Colonic mucosa (tissue), 4 donors: Measurements from ENCODE around the gene CDH2. TPM values are rescaled to one million over a fixed set of nuclear protein-coding genes. Genes with fewer than 3 reads are reported as not detected.

Source experiments
- DNase-seq: peaks from one replicate; pipeline ENCODE4 v3.0.0-alpha.2; 2020
- H3K27ac ChIP-seq: fragments of 200-600 bp; one replicate; pipeline ENCODE4 v1.8.0; 2021
- H3K27me3 ChIP-seq: fragments of 200-600 bp; one replicate; pipeline ENCODE4 v1.8.0; 2021
- H3K36me3 ChIP-seq: fragments of 200-600 bp; one replicate; pipeline ENCODE4 v1.8.0; 2021
- H3K4me1 ChIP-seq: fragments of 200-600 bp; one replicate; pipeline ENCODE4 v1.8.0; 2021; ENCODE audit warnings: mild to moderate bottlenecking
- H3K4me3 ChIP-seq: fragments of 200-600 bp; one replicate; pipeline ENCODE4 v1.8.0; 2021
- H3K9ac ChIP-seq, 2 donors: one replicate each; pipeline ENCODE4 v1.7.0; 2013; ENCODE audit warnings: control low read depth in 2 of 2, low read depth in 2 of 2, low read length in 2 of 2
- H3K9me3 ChIP-seq: fragments of 200-600 bp; one replicate; pipeline ENCODE4 v1.8.0; 2021
- intact Hi-C: fragments of 100-400 bp; cut with DNase I; formaldehyde crosslinking; loops from one replicate; pipeline ENCODE4 v1.14.1; 2022
- total RNA-seq, 2 donors: library from RNA; stranded (reverse); fragmentation: NEBNext Ultra II Directional in 1 of 2; extraction: Animal tissue kit (Norgen Biotek cat#: 25700) in 1 of 2; gene quantifications; one replicate each; pipeline ENCODE4 v1.2.1, GENCODE V29; 2021
- TF ChIP-seq, protein P1 (sequence below): fragments of 200-600 bp; IDR thresholded peaks from one replicate; pipeline ENCODE4 v1.8.0; 2022; ENCODE audit warnings: antibody characterized with exemption, mild to moderate bottlenecking
- donor health status: healthy.
- donor health status: DM: no; HTN: no; CAD: no.
- donor health status: DM: no; HTN: no; CAD: no.

CDH2 gene
- total RNA-seq, 2 donors from 2014 or later = 0.84 to 1.4 TPM

DNA sequence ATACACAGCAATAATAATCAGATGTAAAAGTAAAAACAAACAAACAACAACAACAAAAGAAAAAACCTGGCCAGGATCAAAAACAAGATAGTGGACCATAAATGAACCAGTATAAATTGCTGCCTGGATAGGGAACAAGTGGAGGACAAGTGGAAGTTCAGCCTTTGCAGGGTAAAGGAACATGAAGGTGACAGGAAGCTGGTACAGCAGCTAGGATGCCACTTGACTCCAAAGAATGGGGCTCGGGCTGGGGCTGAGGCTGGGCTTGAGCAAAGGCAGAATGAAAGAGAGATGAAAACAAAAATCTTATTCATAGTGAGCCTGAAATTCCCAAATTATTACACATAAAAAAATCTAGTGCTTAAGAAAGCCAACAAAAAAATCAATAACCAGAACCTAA is 146.5 kb downstream of the CDH2 start:
- H3K36me3 ChIP-seq = no peaks in the 10 kb centered on the region
- intact Hi-C loops = no loop called here
- H3K9ac ChIP-seq = no peak overlapping the region
- H3K4me1 ChIP-seq = no peaks in the 10 kb centered on the region
- TF ChIP-seq, protein P1, sequence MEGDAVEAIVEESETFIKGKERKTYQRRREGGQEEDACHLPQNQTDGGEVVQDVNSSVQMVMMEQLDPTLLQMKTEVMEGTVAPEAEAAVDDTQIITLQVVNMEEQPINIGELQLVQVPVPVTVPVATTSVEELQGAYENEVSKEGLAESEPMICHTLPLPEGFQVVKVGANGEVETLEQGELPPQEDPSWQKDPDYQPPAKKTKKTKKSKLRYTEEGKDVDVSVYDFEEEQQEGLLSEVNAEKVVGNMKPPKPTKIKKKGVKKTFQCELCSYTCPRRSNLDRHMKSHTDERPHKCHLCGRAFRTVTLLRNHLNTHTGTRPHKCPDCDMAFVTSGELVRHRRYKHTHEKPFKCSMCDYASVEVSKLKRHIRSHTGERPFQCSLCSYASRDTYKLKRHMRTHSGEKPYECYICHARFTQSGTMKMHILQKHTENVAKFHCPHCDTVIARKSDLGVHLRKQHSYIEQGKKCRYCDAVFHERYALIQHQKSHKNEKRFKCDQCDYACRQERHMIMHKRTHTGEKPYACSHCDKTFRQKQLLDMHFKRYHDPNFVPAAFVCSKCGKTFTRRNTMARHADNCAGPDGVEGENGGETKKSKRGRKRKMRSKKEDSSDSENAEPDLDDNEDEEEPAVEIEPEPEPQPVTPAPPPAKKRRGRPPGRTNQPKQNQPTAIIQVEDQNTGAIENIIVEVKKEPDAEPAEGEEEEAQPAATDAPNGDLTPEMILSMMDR = no peak
- no peaks in the 10 kb centered on the region for H3K9me3 ChIP-seq
- no peak for DNase-seq
- no peak overlapping the region for H3K27ac ChIP-seq
- H3K4me3 ChIP-seq = no peak overlapping the region
- no peaks in the 10 kb centered on the region for H3K27me3 ChIP-seq

DNA sequence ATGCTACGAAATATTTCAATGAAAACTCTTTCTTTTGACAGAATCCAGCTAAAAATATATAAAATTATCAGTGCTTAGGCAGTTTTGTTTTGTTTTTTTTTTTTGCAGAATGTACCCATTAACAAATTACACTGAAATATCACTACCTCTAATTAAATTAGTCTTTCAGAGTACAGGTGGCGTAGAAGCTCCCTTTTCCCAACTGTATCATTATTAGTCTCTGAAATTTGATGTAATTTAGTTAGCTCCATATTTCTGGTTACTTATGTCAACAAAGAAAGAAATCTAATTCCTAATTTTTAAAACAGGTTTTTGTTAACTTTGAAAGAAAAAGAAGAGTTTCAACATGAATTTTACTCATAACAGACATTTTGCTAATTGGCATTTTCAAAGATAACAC is 149.2 kb downstream of the CDH2 start:
- intact Hi-C loops = no loop called here
- H3K36me3 ChIP-seq = no peaks in the 10 kb centered on the region
- H3K4me3 ChIP-seq = no peak overlapping the region
- no peaks in the 10 kb centered on the region for H3K27me3 ChIP-seq
- TF ChIP-seq, protein P1 = no peak
- no peak for DNase-seq
- H3K9ac ChIP-seq = no peak overlapping the region
- no peaks in the 10 kb centered on the region for H3K4me1 ChIP-seq
- no peaks in the 10 kb centered on the region for H3K9me3 ChIP-seq
- no peak overlapping the region for H3K27ac ChIP-seq

GRCh38 chr18:28019425-28020108 is 157.4 kb downstream of the CDH2 start:
- DNase-seq = no peak
- no peaks in the 10 kb centered on the region for H3K4me1 ChIP-seq
- H3K27ac ChIP-seq = no peak overlapping the region
- no peaks in the 10 kb centered on the region for H3K27me3 ChIP-seq
- H3K9me3 ChIP-seq = no peaks in the 10 kb centered on the region
- intact Hi-C loops = no loop called here
- TF ChIP-seq, protein P1 = no peak
- no peak overlapping the region for H3K9ac ChIP-seq
- H3K36me3 ChIP-seq = no peaks in the 10 kb centered on the region
- no peak overlapping the region for H3K4me3 ChIP-seq

GRCh38 chr18:28018351-28018750 is 158.6 kb downstream of the CDH2 start:
- Histone ChIP-seq H3K4me1 (no peaks in the 10 kb centered on the region), H3K9ac (no peak overlapping the region), H3K27ac (no peak overlapping the region), H3K36me3 (no peaks in the 10 kb centered on the region), H3K9me3 (no peaks in the 10 kb centered on the region), H3K27me3 (no peaks in the 10 kb centered on the region), H3K4me3 (no peak overlapping the region)
- DNase-seq = no peak
- TF ChIP-seq, protein P1 = no peak
- intact Hi-C loops = no loop called here

GRCh38 chr18:28015671-28016070 is 161.3 kb downstream of the CDH2 start:
- no peak overlapping the region for H3K27ac ChIP-seq
- no peaks in the 10 kb centered on the region for H3K36me3 ChIP-seq
- no peaks in the 10 kb centered on the region for H3K27me3 ChIP-seq
- no peaks in the 10 kb centered on the region for H3K9me3 ChIP-seq
- H3K4me1 ChIP-seq = no peaks in the 10 kb centered on the region
- TF ChIP-seq, protein P1 = no peak
- H3K4me3 ChIP-seq = no peak overlapping the region
- intact Hi-C loops = no loop called here
- DNase-seq = no peak
- H3K9ac ChIP-seq = no peak overlapping the region
